Hematopoietic multipotent progenitor cell treated with erythropoietin and hydrocortisone succinate and interleukin-3 and kit ligand, for 4 days (in vitro differentiated cells): ENCODE results near the gene TSC2.
"Not testable (repeated sequence)": the region's sequence is repeated elsewhere in the genome, so short reads cannot be mapped to it uniquely, and the experiment has no call there.

Source experiments
- DNase-seq: peaks from one replicate; pipeline ENCODE4 v3.0.0-alpha.2; 2015

TSC2 gene

DNA sequence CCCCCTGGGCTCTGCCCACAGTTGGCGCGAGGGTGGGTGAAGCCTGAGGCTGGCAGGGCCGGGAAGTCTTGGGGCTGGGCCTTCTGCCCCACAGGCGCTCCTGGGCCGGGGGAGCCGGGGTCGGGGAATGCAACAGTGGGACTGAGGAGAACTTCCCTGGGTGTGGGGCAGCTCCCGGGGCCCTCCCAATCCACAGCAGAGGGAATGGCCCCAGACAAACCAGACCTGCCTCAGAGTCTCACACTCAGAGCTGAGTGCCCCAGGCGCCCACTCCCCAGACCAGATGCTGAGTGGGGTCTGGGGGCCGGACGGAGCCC is 76.5 kb downstream of the TSC2 start:
- DNase-seq: not testable (repeated sequence)

DNA sequence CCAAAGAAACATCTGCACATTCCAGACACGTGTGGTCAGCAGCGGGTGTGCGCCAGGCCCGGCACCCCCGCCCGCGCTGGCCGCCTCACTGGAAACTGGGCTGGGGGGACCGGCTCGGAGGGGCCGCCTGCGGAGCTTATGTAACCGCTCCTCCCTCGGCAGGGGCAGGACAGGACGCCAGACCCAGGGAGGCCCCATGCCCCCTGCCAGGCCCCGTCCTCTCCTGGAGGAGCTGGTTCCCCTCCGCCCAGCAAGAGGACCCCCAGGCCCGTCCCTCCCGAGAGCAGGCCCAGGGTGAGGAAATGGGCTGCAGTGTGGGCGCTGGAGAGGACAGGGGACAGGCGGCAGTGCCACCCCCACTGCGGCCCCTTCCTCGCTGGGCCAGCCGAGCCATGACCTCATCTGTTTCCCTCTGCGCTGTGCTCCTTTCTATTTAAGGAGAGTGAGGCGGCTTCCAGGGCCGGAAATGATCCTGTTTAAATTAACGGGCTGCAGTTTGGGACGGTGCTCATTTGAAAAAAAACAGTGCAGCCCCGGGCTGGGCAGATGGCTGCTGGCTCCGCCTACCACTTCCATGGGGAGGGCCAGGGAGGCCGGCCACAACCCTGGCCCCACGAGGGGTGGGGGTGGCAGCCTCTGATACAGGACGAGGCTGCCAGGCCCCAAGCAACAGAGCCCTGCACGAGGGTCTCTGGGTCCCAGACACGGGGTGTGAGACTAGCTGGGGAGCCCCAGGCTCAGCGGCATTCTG is 77.1 kb downstream of the TSC2 start:
- DNase-seq: peak; percentile 47

DNA sequence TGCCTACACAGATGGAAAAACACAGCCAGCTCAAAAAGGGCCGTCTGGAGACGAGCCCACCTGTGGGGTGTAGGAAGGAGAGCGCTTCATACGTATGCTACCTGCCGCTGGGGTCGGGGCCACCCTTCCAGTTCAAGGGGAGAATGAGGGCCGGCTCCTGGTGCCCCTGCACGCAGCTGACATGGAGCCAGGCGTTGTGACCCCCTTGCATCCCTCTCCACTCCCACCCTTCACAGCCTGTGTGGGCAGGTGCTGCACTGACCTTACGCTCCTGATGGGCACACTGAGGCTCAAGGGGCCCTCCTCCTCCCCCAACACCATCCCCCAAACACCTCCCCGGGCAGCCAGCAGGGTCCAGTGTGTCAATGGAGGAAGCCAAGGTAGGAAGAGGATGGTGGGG is 77.8 kb downstream of the TSC2 start:
- DNase-seq: not testable (repeated sequence)

DNA sequence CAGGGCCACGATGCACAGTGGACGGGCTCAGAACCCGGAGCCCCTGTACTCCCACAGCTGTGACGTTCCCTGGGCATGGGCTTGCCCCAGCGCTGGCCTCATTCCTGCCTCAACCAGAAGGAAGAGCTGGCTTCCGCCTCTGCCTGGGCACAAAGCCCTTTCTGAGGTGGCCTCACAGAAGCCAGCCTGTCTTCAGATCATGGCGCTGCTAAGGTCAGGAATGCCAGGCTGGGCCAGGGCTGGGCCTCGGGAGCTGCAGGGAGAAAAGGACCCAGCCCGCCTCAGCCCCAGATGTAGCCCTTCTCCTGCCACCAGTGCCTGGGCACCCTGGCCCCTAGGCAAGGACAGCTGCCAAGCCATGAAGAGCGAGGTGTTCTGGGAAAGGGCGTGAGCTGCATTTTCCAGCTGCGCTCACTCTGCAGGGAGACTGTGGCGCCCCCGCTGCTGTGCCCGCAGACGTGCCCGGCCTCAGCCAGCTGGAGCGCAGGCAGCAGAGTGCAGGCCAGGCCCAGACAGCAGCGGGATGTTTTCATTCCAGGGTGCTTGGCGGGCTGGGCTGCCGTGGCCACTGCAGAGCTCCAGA is 78.5 kb downstream of the TSC2 start:
- DNase-seq: not testable (repeated sequence)

DNA sequence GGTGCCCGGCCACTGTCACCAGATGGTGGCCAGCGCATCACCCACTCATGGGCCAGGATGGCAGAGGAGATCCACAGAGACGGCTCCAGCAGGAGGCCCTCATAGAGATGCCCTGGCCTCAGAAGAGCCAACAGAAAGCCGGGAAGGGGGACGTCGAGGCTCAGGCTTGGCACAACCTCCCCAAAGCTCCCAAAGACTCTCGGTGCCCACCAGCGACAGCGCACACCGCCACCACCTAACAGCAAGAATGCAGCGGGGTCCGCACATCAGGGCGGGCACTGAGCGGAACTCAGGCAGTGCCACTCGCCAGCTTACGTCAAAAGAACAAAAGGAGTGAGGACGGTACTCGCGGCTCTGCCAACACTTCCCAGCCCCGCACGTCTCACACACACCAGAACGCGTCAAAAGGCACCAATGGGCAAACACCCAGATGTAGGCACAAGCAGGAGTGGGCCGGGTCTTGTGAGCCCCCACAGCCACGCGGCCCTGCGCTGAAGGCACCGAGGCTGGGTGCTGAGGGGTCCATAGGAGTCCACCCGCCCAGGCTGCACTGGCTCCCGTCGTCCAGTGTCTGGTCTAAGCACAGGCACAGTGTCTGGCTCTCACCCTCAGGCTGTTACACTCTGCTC is 79.3 kb downstream of the TSC2 start:
- DNase-seq: not testable (repeated sequence)

DNA sequence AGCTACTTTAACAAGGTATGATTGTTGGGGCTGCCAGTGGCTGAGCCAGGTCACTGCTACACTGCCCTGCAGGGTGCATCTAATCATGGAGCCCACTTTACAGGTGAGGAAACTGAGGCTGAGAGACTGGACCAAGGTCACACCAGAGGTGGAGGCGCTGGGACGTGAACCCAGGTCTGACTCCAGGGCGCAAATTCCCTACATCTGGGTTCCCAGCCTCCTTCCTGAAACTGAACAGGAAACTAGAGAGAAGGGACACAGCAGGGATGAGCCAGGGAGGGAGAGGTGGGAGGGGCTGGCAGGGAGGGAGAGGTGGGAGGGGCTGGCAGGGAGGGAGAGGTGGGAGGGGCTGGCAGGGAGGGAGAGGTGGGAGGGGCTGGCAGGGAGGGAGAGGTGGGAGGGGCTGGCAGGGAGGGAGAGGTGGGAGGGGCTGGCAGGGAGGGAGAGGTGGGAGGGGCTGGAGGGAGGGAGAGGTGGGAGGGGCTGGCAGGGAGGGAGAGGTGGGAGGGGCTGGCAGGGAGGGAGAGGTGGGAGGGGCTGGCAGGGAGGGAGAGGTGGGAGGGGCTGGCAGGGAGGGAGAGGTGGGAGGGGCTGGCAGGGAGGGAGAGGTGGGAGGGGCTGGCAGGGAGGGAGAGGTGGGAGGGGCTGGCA is 80.0 kb downstream of the TSC2 start:
- peak; percentile 24 for DNase-seq

DNA sequence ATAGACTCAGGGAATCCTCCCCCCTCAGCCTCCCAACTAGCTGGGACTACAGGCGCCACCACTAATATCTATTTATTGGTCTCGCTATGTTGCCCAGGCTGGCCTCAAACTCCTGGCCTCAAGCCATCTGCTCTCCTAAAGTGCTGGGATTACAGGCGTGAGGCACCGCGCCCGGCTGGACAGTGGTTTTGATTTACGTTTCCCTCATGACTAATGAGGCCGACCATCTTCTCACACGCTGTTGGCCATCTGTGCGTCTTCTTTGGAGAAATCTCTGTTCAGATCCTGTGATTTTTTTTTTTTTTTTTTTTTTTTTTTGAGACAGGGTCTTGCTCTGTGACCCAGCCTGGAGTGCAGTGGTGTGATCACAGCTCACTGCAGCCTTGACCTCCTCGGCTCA is 81.5 kb downstream of the TSC2 start:
- not testable (repeated sequence) for DNase-seq

DNA sequence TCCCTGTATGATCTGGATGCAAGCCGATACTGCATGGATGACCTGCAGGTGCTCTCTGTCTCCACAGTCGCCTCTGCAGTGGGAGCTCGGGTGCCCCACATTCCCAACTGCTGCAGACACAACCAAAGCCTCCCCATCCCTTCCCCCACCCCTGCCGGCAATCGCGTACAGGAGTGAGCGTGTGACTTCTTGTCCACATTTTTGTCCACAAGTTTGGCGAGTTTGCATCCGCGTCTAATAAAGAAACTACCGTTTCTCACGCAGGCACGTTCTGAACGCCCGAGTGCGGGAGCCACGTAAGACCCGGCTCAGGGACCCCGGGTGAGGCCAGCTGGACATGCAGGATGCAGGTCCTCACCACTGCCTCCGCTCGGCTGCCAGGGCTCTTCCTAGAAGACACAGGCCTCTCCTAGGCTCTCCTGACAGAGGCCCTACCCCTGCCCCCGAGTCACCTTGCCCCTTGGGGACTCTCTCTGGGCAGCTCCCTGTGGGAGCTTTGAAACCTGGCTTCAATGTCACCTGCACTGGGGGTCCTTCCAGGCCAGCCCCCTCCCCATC is 82.2 kb downstream of the TSC2 start:
- DNase-seq: not testable (repeated sequence)

DNA sequence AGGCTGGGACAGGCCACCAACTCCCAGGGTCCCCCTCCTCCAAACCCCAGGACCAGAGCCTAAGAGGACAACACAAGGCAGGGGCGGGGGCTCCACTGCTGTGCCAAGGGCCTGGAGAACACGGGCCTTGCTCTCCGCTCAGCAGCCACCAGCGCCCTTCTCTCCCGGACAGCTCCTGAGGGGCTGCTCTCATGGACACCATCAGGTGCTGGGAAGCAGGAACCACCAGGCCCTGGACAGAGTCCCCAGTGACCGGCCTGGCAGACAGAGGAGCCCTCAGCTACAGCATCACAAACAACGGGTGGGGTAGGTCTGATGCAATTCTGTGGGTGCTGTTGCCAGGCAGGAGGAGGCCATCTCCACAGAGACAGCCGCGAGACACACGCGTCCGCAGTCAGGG is 86.0 kb downstream of the TSC2 start:
- DNase-seq: not testable (repeated sequence)

DNA sequence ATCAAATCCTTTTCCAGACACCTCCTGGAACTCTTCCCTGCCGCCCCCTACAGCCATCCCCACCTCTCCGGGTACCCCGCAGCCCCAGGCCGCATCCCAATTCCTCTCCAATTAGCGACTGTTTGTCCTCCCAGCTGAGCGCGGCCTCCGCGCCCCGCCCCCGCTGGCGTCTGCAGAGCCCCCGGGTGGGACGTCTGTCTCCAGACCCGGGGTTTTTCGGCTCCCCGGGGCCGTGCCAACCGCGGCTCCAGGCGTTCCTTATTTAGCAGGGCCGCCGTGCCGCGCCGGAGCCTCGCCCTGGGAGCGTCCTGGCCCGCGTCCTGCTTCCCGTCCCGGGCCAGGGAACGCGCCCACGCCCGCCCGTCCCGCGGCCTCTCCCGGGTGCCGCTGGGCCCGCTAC is 87.3 kb downstream of the TSC2 start:
- DNase-seq: not testable (repeated sequence)

DNA sequence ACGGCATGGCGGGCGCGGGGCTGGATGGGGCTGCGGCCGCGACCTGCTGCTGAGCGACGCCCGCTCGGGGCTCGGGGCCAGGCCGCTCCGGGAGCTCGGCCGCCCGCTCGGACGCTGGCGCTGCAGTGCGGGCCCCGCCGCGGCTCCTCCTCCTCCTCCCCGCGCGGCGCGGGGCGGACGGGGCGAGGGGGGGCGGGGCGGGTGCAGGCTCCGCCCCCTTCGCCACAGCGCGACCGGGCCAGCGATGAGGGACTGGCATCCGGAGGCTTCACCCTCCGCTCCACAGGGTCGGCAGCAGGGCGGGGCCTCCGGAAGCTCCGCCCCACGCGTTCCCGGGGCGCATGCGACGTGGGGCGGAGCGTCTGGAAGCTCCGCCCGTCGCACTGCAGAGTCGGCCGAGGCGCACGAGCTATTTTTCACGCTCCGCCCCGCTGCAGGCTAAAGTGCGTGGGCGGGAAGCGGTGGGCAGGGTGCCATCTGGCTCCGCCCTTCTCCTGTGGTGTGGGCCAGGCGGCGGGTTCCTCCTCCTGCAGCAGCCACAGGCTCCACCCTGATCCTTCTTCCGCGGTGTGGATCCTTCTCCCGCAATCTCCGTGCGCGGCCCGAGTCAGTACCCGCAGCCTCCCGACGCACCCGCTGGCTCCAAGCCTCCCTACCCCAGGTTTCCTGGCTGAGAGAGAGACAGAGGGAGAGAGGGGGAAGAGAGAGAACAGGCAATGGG is 88.1 kb downstream of the TSC2 start, which contains the start of gene PKD1:
Gene PKD1 (minus strand): TSS at position 129 of the 721 bp plus-strand sequence. CDS start 209 bp downstream, outside the sequence.
- peak; percentile 95 for DNase-seq
